SK-N-SH (cell line): ENCODE measurements around the gene HES1. TPM values are rescaled to one million over a fixed set of nuclear protein-coding genes. Genes with fewer than 3 reads are reported as not detected.

Experiments
- CTCF ChIA-PET: fragments of 300-600, 350-600 bp; formaldehyde crosslinking; extraction: SDS; loops from one replicate; lab custom pipeline; 2021; lab: Yijun Ruan, JAX
- POLR2A ChIA-PET: fragments of 350-600 bp; sonication (Branson Sonifier 250); formaldehyde crosslinking; extraction: SDS; loops from one replicate; lab custom pipeline; 2020; ENCODE audit warnings: antibody characterized with exemption, inconsistent platforms; lab: Yijun Ruan, JAX
- DNase-seq: peaks from one replicate; pipeline ENCODE4 v3.0.0; 2012
- H2AFZ ChIP-seq: fragments of 200-600 bp; sonication (generic); 2 replicates; pipeline ENCODE4 v1.8.1; 2016; ENCODE audit warnings: antibody characterized with exemption, mild to moderate bottlenecking, low read depth
- H3F3A ChIP-seq: fragments of 200-600 bp; sonication (generic); replicated peaks from 2 replicates; pipeline ENCODE3; 2016; ENCODE audit warnings: antibody characterized with exemption, mild to moderate bottlenecking; ENCODE audit not compliant: insufficient read depth
- H3K27ac ChIP-seq, 2 experiments: fragments of 200-500 bp in 1 of 2; fragments of 200-600 bp in 1 of 2; sonication (Bioruptor generic) in 1 of 2; sonication (generic), shearing (Covaris generic) in 1 of 2; 2 replicates each; pipeline versions ENCODE4 v1.5.1 to v1.6.1; 2014 to 2016; ENCODE audit warnings: low read depth in 2 of 2, inconsistent platforms in 1 of 2, low read length in 1 of 2, mild to moderate bottlenecking in 1 of 2, mixed read lengths in 1 of 2
- H3K27me3 ChIP-seq: fragments of 200-600 bp; sonication (generic), shearing (Covaris generic); 2 replicates; pipeline ENCODE4 v1.6.1; 2016; ENCODE audit warnings: mixed run types; ENCODE audit not compliant: insufficient read depth
- H3K36me3 ChIP-seq, 2 experiments: fragments of 200-500 bp in 1 of 2; fragments of 200-600 bp in 1 of 2; sonication (Bioruptor generic) in 1 of 2; sonication (generic) in 1 of 2; replicated peaks in 1 of 2; 2 replicates each; pipeline versions ENCODE3 to v1.5.1; 2014 to 2016; ENCODE audit warnings: low read length in 1 of 2, mild to moderate bottlenecking in 1 of 2; ENCODE audit not compliant: insufficient read depth in 2 of 2, control insufficient read depth in 1 of 2
- H3K4me1 ChIP-seq, 2 experiments: fragments of 200-500 bp in 1 of 2; fragments of 200-600 bp in 1 of 2; sonication (Bioruptor generic) in 1 of 2; sonication (generic), shearing (Covaris generic) in 1 of 2; 2 replicates each; pipeline versions ENCODE4 v1.5.1 to v1.6.1; 2014 to 2016; ENCODE audit warnings: low read depth in 1 of 2, low read length in 1 of 2, mixed run types in 1 of 2; ENCODE audit not compliant: insufficient read depth in 2 of 2, control insufficient read depth in 1 of 2
- H3K4me2 ChIP-seq: fragments of 200-600 bp; sonication (generic), shearing (Covaris generic); 2 replicates; pipeline ENCODE4 v1.6.1; 2017; ENCODE audit warnings: mixed run types
- H3K4me3 ChIP-seq, 2 experiments: fragments of 200-500 bp in 1 of 2; fragments of 200-600 bp in 1 of 2; sonication (Bioruptor generic) in 1 of 2; sonication (generic), shearing (Covaris generic) in 1 of 2; 2 replicates each; pipeline versions ENCODE4 v1.5.1 to v1.8.1; 2014 to 2016; ENCODE audit warnings: low read depth in 2 of 2, inconsistent platforms in 1 of 2, low read length in 1 of 2, mild to moderate bottlenecking in 1 of 2, mixed read lengths in 1 of 2, moderate library complexity in 1 of 2
- H3K79me2 ChIP-seq: fragments of 200-600 bp; sonication (generic); 2 replicates; pipeline ENCODE4 v1.8.1; 2017; ENCODE audit warnings: mild to moderate bottlenecking; ENCODE audit not compliant: insufficient read depth
- H3K9ac ChIP-seq: fragments of 200-600 bp; sonication (generic); 2 replicates; pipeline ENCODE4 v1.6.1; 2017; ENCODE audit warnings: mixed run types
- H3K9me2 ChIP-seq: fragments of 200-600 bp; sonication (generic); 2 replicates; pipeline ENCODE4 v1.6.1; 2017; ENCODE audit warnings: mixed run types
- H3K9me3 ChIP-seq: fragments of 200-600 bp; sonication (generic); 2 replicates; pipeline ENCODE4 v1.6.1; 2017; ENCODE audit warnings: mixed run types, mild to moderate bottlenecking, moderate library complexity
- H4K20me1 ChIP-seq: fragments of 200-600 bp; sonication (generic); 2 replicates; pipeline ENCODE4 v1.6.1; 2017; ENCODE audit warnings: mild to moderate bottlenecking, mixed run types; ENCODE audit not compliant: insufficient read depth
- ELF1 ChIP-seq: IDR thresholded peaks from 2 replicates; pipeline ENCODE4 v1.4.0; 2012
- FOSL2 ChIP-seq: IDR thresholded peaks from 2 replicates; pipeline ENCODE4 v1.4.0; 2012; ENCODE audit warnings: low read depth, mild to moderate bottlenecking, moderate library complexity, borderline replicate concordance
- RAD21 ChIP-seq: IDR thresholded peaks from 2 replicates; pipeline ENCODE4 v1.6.1; 2012; ENCODE audit warnings: mild to moderate bottlenecking, low read length
- YY1 ChIP-seq: IDR thresholded peaks from 2 replicates; pipeline ENCODE4 v1.4.0; 2012; ENCODE audit warnings: low read depth, mild to moderate bottlenecking
- WGBS: methylation state at CpG from one replicate; pipeline ENCODE4 v1.1.6; 2017; ENCODE audit warnings: low lambda C conversion rate; 5-methylcytosine and 5-hydroxymethylcytosine counted together
- polyA plus RNA-seq, 3 experiments: library from polyadenylated mRNA; depleted of rRNA; stranded (reverse); fragments of >200 nt; gene quantifications; 2 replicates each; pipeline ENCODE4 v1.2.3, GENCODE V29; 2012
- TF ChIP-seq, protein P1 (sequence below): fragments of 150-350 bp; IDR thresholded peaks from 2 replicates; pipeline ENCODE4 v1.6.1; 2017; ENCODE audit warnings: antibody characterized with exemption, low read length, low read depth, borderline replicate concordance
- TF ChIP-seq, protein P2 (sequence below): IDR thresholded peaks from 2 replicates; pipeline ENCODE4 v1.6.1; 2012; ENCODE audit warnings: mild to moderate bottlenecking, low read depth, low read length, moderate library complexity

The HES1 gene
- polyA plus RNA-seq, 1 of the 3 experiments (the other 2 are of a cell fraction): 225 TPM

DNA sequence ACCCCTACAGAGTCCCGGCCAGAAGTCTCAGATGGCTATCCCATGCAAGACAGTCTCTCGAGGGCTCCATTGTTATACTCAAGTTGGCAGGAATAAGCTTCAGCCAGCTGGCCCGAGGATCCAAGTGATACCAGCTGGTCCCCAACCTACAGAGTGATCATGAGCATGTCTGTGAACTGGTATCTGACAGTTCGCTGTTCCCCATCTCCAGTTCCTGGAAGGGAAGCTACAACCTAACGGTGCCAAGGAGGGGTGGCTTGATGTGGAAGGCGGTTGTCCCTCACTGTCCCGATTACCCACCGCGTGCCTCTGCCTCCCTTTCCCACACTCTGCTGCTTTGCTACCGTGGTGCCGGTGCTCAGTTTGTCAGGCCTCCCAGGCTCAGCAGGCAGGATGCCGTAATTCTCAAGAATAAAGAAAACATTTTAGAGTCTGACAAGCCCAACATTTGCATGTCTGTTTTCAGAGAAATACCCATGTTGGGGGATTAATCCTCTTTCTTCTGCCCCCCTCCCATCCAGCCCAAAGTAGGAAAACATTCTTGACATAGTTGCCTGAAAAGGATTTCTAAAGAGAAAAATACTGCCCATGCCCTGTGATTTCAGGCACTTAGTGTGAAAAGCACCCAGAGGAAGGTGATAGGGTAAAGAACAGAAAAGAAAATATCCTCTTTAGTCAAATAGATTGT is 49.4 kb upstream of the HES1 start (continued):
- TF ChIP-seq, protein P1, sequence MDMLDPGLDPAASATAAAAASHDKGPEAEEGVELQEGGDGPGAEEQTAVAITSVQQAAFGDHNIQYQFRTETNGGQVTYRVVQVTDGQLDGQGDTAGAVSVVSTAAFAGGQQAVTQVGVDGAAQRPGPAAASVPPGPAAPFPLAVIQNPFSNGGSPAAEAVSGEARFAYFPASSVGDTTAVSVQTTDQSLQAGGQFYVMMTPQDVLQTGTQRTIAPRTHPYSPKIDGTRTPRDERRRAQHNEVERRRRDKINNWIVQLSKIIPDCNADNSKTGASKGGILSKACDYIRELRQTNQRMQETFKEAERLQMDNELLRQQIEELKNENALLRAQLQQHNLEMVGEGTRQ: no peak

DNA sequence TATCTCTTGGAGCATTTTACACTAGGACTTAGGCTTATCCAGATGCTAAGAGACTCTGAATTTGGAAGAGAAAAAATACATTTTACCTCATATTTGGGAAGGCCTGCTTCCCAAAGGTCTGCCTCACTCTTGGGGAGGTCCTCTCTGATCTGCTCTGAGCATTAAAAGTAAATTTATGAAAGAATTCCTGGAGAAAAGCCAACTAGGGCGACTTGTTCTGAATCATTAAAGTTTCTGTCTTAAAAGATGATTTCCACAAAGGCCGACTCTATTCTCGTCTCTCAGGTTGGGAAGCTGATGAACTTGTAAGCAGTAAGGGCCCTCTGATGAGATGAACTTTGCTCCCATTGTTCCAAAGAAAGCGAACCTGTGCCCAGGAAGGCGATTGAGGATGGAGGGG is 48.7 kb upstream of the HES1 start:
- Histone ChIP-seq H3K9me2 (no peaks in the 10 kb centered on the region), H3K79me2 (no peaks in the 10 kb centered on the region), H2AFZ (no peak overlapping the region), H4K20me1 (no peaks in the 10 kb centered on the region), H3K4me2 (no peak overlapping the region), H3K4me3 (no peak overlapping the region), H3K36me3 (no peaks in the 10 kb centered on the region), H3K9me3 (no peaks in the 10 kb centered on the region), H3K4me1 (peaks cover 7 to 19% of the 10 kb centered on the region in 2 experiments; a peak in 2 of 4 replicates), H3K27me3 (peaks cover 21% of the 10 kb centered on the region), H3K9ac (no peak overlapping the region), H3K27ac (no peak overlapping the region), H3F3A (no peaks in the 10 kb centered on the region)
- CTCF ChIA-PET: interaction anchor here (1.4 kb wide), 1 partner anchor 228 kb away, joined by 4 read pairs; no protein-coding TSS in a partner anchor
- TF ChIP-seq, protein P2, sequence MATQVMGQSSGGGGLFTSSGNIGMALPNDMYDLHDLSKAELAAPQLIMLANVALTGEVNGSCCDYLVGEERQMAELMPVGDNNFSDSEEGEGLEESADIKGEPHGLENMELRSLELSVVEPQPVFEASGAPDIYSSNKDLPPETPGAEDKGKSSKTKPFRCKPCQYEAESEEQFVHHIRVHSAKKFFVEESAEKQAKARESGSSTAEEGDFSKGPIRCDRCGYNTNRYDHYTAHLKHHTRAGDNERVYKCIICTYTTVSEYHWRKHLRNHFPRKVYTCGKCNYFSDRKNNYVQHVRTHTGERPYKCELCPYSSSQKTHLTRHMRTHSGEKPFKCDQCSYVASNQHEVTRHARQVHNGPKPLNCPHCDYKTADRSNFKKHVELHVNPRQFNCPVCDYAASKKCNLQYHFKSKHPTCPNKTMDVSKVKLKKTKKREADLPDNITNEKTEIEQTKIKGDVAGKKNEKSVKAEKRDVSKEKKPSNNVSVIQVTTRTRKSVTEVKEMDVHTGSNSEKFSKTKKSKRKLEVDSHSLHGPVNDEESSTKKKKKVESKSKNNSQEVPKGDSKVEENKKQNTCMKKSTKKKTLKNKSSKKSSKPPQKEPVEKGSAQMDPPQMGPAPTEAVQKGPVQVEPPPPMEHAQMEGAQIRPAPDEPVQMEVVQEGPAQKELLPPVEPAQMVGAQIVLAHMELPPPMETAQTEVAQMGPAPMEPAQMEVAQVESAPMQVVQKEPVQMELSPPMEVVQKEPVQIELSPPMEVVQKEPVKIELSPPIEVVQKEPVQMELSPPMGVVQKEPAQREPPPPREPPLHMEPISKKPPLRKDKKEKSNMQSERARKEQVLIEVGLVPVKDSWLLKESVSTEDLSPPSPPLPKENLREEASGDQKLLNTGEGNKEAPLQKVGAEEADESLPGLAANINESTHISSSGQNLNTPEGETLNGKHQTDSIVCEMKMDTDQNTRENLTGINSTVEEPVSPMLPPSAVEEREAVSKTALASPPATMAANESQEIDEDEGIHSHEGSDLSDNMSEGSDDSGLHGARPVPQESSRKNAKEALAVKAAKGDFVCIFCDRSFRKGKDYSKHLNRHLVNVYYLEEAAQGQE: no peak
- TF ChIP-seq ELF1 (no peak), RAD21 (no peak), YY1 (no peak), FOSL2 (no peak)
- TF ChIP-seq, protein P1: no peak
- POLR2A ChIA-PET: no interaction called here
- 83% methylated on average over 5 of the region's 5 CpGs for WGBS
- no peak for DNase-seq
